ENCODE measurements around the gene ARHGAP45.
A peak's percentile ranks its signal among the peaks of the same experiment; 100 is the strongest.
"Not testable (repeated sequence)": the region's sequence is repeated elsewhere in the genome, so short reads cannot be mapped to it uniquely, and the experiment has no call there.

ARHGAP45 gene

GRCh38 chr19:1066748-1067340 lies at the start of gene ARHGAP45:
Gene ARHGAP45, plus strand, starts transcription at chr19:1067167. Its CDS starts 239 bp downstream, at chr19:1067406.
- peak within 1 kb of the TSS; percentile 36 for H3K4me3 ChIP-seq (ENCODE audit: low read depth, low read length)
- no peak for DNase-seq (ENCODE audit: low read depth)

- DNase-seq (ENCODE audit: low read depth) = no peak
- no peak overlapping the region for H3K4me3 ChIP-seq (ENCODE audit: low read depth, low read length)
These were observed 49.1 kb upstream of the ARHGAP45 start for GRCh38 chr19:1017906-1018305.

GRCh38 chr19:1018393-1018792 lies 48.6 kb upstream of the ARHGAP45 start:
- H3K4me3 ChIP-seq (ENCODE audit: low read depth, low read length) = no peak overlapping the region
- DNase-seq (ENCODE audit: low read depth) = no peak

GRCh38 chr19:1018932-1019615 lies 47.9 kb upstream of the ARHGAP45 start:
- H3K4me3 ChIP-seq (ENCODE audit: low read depth, low read length) = peak overlapping the region; percentile 91
- no peak for DNase-seq (ENCODE audit: low read depth)

GRCh38 chr19:1019616-1019961 lies 47.4 kb upstream of the ARHGAP45 start:
- DNase-seq (ENCODE audit: low read depth) = no peak
- peak overlapping the region; percentile 91 for H3K4me3 ChIP-seq (ENCODE audit: low read depth, low read length)

GRCh38 chr19:1019980-1020867 lies 46.7 kb upstream of the ARHGAP45 start:
- peak overlapping the region; percentile 91 for H3K4me3 ChIP-seq (ENCODE audit: low read depth, low read length)
- DNase-seq (ENCODE audit: low read depth) = no peak

- DNase-seq (ENCODE audit: low read depth) = peak; percentile 91
- H3K4me3 ChIP-seq (ENCODE audit: low read depth, low read length) = peak within 1 kb of the TSS; percentile 91
These were observed 46.0 kb upstream of the ARHGAP45 start, which contains the start of gene TMEM259 for GRCh38 chr19:1020868-1021425. Gene TMEM259, minus strand, starts transcription at chr19:1021123. Its CDS starts 127 bp downstream, at chr19:1020996.

- not testable (repeated sequence) for H3K4me3 ChIP-seq (ENCODE audit: low read depth, low read length); DNase-seq (ENCODE audit: low read depth)
These were observed 43.1 kb upstream of the ARHGAP45 start for GRCh38 chr19:1023883-1024188.

GRCh38 chr19:1025080-1025479 lies 41.9 kb upstream of the ARHGAP45 start:
- DNase-seq (ENCODE audit: low read depth); H3K4me3 ChIP-seq (ENCODE audit: low read depth, low read length): not testable (repeated sequence)

- DNase-seq (ENCODE audit: low read depth) = no peak
- H3K4me3 ChIP-seq (ENCODE audit: low read depth, low read length) = peak within 1 kb of the TSS; percentile 99
These were observed 40.8 kb upstream of the ARHGAP45 start, which contains the start of gene CNN2 for GRCh38 chr19:1025960-1026782. Gene CNN2, plus strand, starts transcription at chr19:1026608. Its CDS starts 54 bp downstream, at chr19:1026662.

- no peak for DNase-seq (ENCODE audit: low read depth)
- H3K4me3 ChIP-seq (ENCODE audit: low read depth, low read length) = peak overlapping the region; percentile 99
These were observed 40.0 kb upstream of the ARHGAP45 start for GRCh38 chr19:1026783-1027649.

GRCh38 chr19:1027650-1028061 lies 39.3 kb upstream of the ARHGAP45 start:
- DNase-seq (ENCODE audit: low read depth) = no peak
- H3K4me3 ChIP-seq (ENCODE audit: low read depth, low read length) = peak overlapping the region; percentile 99

- DNase-seq (ENCODE audit: low read depth) = peak; percentile 90
These were observed 38.7 kb upstream of the ARHGAP45 start for GRCh38 chr19:1028062-1028926.

GRCh38 chr19:1032264-1032867 lies 34.6 kb upstream of the ARHGAP45 start:
- no peak overlapping the region for H3K4me3 ChIP-seq (ENCODE audit: low read depth, low read length)
- DNase-seq (ENCODE audit: low read depth) = no peak

More at GRCh38 chr19:1028062-1028926, 38.7 kb upstream of the ARHGAP45 start:
- peak overlapping the region; percentile 99 for H3K4me3 ChIP-seq (ENCODE audit: low read depth, low read length)

- no peak overlapping the region for H3K4me3 ChIP-seq (ENCODE audit: low read depth, low read length)
- DNase-seq (ENCODE audit: low read depth) = no peak
These were observed 30.9 kb upstream of the ARHGAP45 start for GRCh38 chr19:1035998-1036621.

- no peak overlapping the region for H3K4me3 ChIP-seq (ENCODE audit: low read depth, low read length)
- DNase-seq (ENCODE audit: low read depth) = no peak
These were observed 29.3 kb upstream of the ARHGAP45 start for GRCh38 chr19:1037621-1038064.
